ENCODE measurements around the gene DLG2. TPM values are rescaled to one million over a fixed set of nuclear protein-coding genes. Genes with fewer than 3 reads are reported as not detected.

DLG2 gene
- total and polyA plus RNA-seq, 4 experiments from 2014 or later = 0.78 to 2.7 (median 1.9) TPM

GRCh38 chr11:84250834-84251613 lies 1376.1 kb downstream of the DLG2 start:
- intact Hi-C loops (cut with micrococcal nuclease) = loop anchor here (10.0 kb wide), 1 partner anchor 56 kb away; no protein-coding TSS in a partner anchor
- Histone ChIP-seq H3K4me1 (ENCODE audit: insufficient read depth, low read length) (no peaks in the 10 kb centered on the region), H3K9me3 (ENCODE audit: control insufficient read depth in 1 of 2, low read length in 2 of 2) (no peaks in the 10 kb centered on the region), H3K27me3 (ENCODE audit: insufficient read depth, low read length) (no peaks in the 10 kb centered on the region), H3K36me3 (ENCODE audit: insufficient read depth, low read length) (no peaks in the 10 kb centered on the region), H3K4me3 (ENCODE audit: low read length in 2 of 2) (no peak overlapping the region), H3K27ac (ENCODE audit: low read depth, low read length) (no peak overlapping the region)
- no peak for DNase-seq
- no peaks in the 10 kb centered on the region for H3K4me1 Mint-ChIP-seq
- H3K27ac Mint-ChIP-seq = no peak overlapping the region
- ChIA-PET POLR2A (ENCODE audit: partially characterized antibody) (no interaction called here), CTCF (ENCODE audit: partially characterized antibody) (no interaction called here)
- no peak overlapping the region for H3K4me3 Mint-ChIP-seq
- peaks cover 0 to 19% (median 7%) of the 10 kb centered on the region in 8 donors for H3K9me3 Mint-ChIP-seq
- no peaks in the 10 kb centered on the region for H3K27me3 Mint-ChIP-seq
- H3K36me3 Mint-ChIP-seq = no peaks in the 10 kb centered on the region

- ChIA-PET CTCF (ENCODE audit: partially characterized antibody) (no interaction called here), POLR2A (ENCODE audit: partially characterized antibody) (no interaction called here)
- H3K9me3 ChIP-seq (ENCODE audit: control insufficient read depth in 1 of 2, low read length in 2 of 2) = no peaks in the 10 kb centered on the region
- H3K27me3 Mint-ChIP-seq = no peaks in the 10 kb centered on the region
- no peak overlapping the region for H3K4me3 ChIP-seq (ENCODE audit: low read length in 2 of 2)
- H3K4me3 Mint-ChIP-seq = no peak overlapping the region
- no peak for DNase-seq
- peaks cover 0 to 17% (median 4%) of the 10 kb centered on the region in 8 donors for H3K9me3 Mint-ChIP-seq
- no peaks in the 10 kb centered on the region for H3K4me1 ChIP-seq (ENCODE audit: insufficient read depth, low read length)
- no peaks in the 10 kb centered on the region for H3K36me3 ChIP-seq (ENCODE audit: insufficient read depth, low read length)
- H3K36me3 Mint-ChIP-seq = no peaks in the 10 kb centered on the region
- no peak overlapping the region for H3K27ac Mint-ChIP-seq
- H3K27me3 ChIP-seq (ENCODE audit: insufficient read depth, low read length) = no peaks in the 10 kb centered on the region
- intact Hi-C loops (cut with micrococcal nuclease) = loop anchor here (10.0 kb wide), 1 partner anchor 55 kb away; no protein-coding TSS in a partner anchor
- H3K27ac ChIP-seq (ENCODE audit: low read depth, low read length) = no peak overlapping the region
- H3K4me1 Mint-ChIP-seq = no peaks in the 10 kb centered on the region
These were observed 1377.6 kb downstream of the DLG2 start for GRCh38 chr11:84249344-84250135.

GRCh38 chr11:84247926-84248325 lies 1379.2 kb downstream of the DLG2 start:
- no peaks in the 10 kb centered on the region for H3K36me3 ChIP-seq (ENCODE audit: insufficient read depth, low read length)
- Mint-ChIP-seq H3K27ac (no peak overlapping the region), H3K27me3 (no peaks in the 10 kb centered on the region), H3K4me1 (no peaks in the 10 kb centered on the region), H3K9me3 (peaks cover 0 to 17% (median 4%) of the 10 kb centered on the region in 8 donors), H3K4me3 (no peak overlapping the region), H3K36me3 (no peaks in the 10 kb centered on the region)
- no peak for DNase-seq
- no peak overlapping the region for H3K4me3 ChIP-seq (ENCODE audit: low read length in 2 of 2)
- H3K9me3 ChIP-seq (ENCODE audit: control insufficient read depth in 1 of 2, low read length in 2 of 2) = no peaks in the 10 kb centered on the region
- no peak overlapping the region for H3K27ac ChIP-seq (ENCODE audit: low read depth, low read length)
- POLR2A ChIA-PET (ENCODE audit: partially characterized antibody) = no interaction called here
- no peaks in the 10 kb centered on the region for H3K4me1 ChIP-seq (ENCODE audit: insufficient read depth, low read length)
- CTCF ChIA-PET (ENCODE audit: partially characterized antibody) = no interaction called here
- intact Hi-C loops (cut with micrococcal nuclease) = no loop called here
- no peaks in the 10 kb centered on the region for H3K27me3 ChIP-seq (ENCODE audit: insufficient read depth, low read length)

- peaks cover 2 to 17% (median 3%) of the 10 kb centered on the region in 8 donors for H3K9me3 Mint-ChIP-seq
- no peak overlapping the region for H3K4me3 ChIP-seq (ENCODE audit: low read length in 2 of 2)
- no peaks in the 10 kb centered on the region for H3K4me1 Mint-ChIP-seq
- H3K4me1 ChIP-seq (ENCODE audit: insufficient read depth, low read length) = no peaks in the 10 kb centered on the region
- no peak overlapping the region for H3K4me3 Mint-ChIP-seq
- CTCF ChIA-PET (ENCODE audit: partially characterized antibody) = no interaction called here
- no peaks in the 10 kb centered on the region for H3K27me3 ChIP-seq (ENCODE audit: insufficient read depth, low read length)
- intact Hi-C loops (cut with micrococcal nuclease) = no loop called here
- no peaks in the 10 kb centered on the region for H3K27me3 Mint-ChIP-seq
- no peaks in the 10 kb centered on the region for H3K9me3 ChIP-seq (ENCODE audit: control insufficient read depth in 1 of 2, low read length in 2 of 2)
- no peak overlapping the region for H3K27ac Mint-ChIP-seq
- H3K36me3 Mint-ChIP-seq = no peaks in the 10 kb centered on the region
- no peak for DNase-seq
- H3K36me3 ChIP-seq (ENCODE audit: insufficient read depth, low read length) = no peaks in the 10 kb centered on the region
- H3K27ac ChIP-seq (ENCODE audit: low read depth, low read length) = no peak overlapping the region
- POLR2A ChIA-PET (ENCODE audit: partially characterized antibody) = no interaction called here
These were observed 1380.0 kb downstream of the DLG2 start for GRCh38 chr11:84247129-84247528.

- intact Hi-C loops (cut with micrococcal nuclease) = no loop called here
- ChIA-PET CTCF (ENCODE audit: partially characterized antibody) (no interaction called here), POLR2A (ENCODE audit: partially characterized antibody) (no interaction called here)
- H3K4me3 ChIP-seq (ENCODE audit: low read length in 2 of 2) = no peak overlapping the region
- Mint-ChIP-seq H3K9me3 (peaks cover under 1 to 12% (median 3%) of the 10 kb centered on the region in 8 donors), H3K36me3 (no peaks in the 10 kb centered on the region), H3K27me3 (no peaks in the 10 kb centered on the region), H3K4me1 (no peaks in the 10 kb centered on the region), H3K4me3 (no peak overlapping the region), H3K27ac (no peak overlapping the region)
- H3K27ac ChIP-seq (ENCODE audit: low read depth, low read length) = no peak overlapping the region
- H3K27me3 ChIP-seq (ENCODE audit: insufficient read depth, low read length) = no peaks in the 10 kb centered on the region
- no peaks in the 10 kb centered on the region for H3K4me1 ChIP-seq (ENCODE audit: insufficient read depth, low read length)
- H3K36me3 ChIP-seq (ENCODE audit: insufficient read depth, low read length) = no peaks in the 10 kb centered on the region
- H3K9me3 ChIP-seq (ENCODE audit: control insufficient read depth in 1 of 2, low read length in 2 of 2) = no peaks in the 10 kb centered on the region
- no peak for DNase-seq
These were observed 1383.4 kb downstream of the DLG2 start for GRCh38 chr11:84243629-84244263.

- ChIA-PET POLR2A (ENCODE audit: partially characterized antibody) (no interaction called here), CTCF (ENCODE audit: partially characterized antibody) (interaction anchor here (1.0 kb wide), 1 partner anchor 11 kb away, joined by 3 read pairs; no protein-coding TSS in a partner anchor)
- Mint-ChIP-seq H3K27ac (no peak overlapping the region), H3K27me3 (no peaks in the 10 kb centered on the region), H3K4me1 (no peaks in the 10 kb centered on the region), H3K36me3 (no peaks in the 10 kb centered on the region), H3K4me3 (no peak overlapping the region), H3K9me3 (peaks cover 0 to 18% (median 8%) of the 10 kb centered on the region in 8 donors)
- intact Hi-C loops (cut with micrococcal nuclease) = no loop called here
- Histone ChIP-seq H3K9me3 (ENCODE audit: control insufficient read depth in 1 of 2, low read length in 2 of 2) (no peaks in the 10 kb centered on the region), H3K4me1 (ENCODE audit: insufficient read depth, low read length) (no peaks in the 10 kb centered on the region), H3K36me3 (ENCODE audit: insufficient read depth, low read length) (no peaks in the 10 kb centered on the region), H3K27ac (ENCODE audit: low read depth, low read length) (no peak overlapping the region), H3K27me3 (ENCODE audit: insufficient read depth, low read length) (no peaks in the 10 kb centered on the region), H3K4me3 (ENCODE audit: low read length in 2 of 2) (no peak overlapping the region)
- no peak for DNase-seq
These were observed 1385.6 kb downstream of the DLG2 start for GRCh38 chr11:84241343-84242131.

All from CD4-positive, alpha-beta memory T cell (primary cell).